ENCODE measurements around the gene BEST4.
"Not testable (repeated sequence)": the region's sequence is repeated elsewhere in the genome, so short reads cannot be mapped to it uniquely, and the experiment has no call there.

Gene BEST4

GRCh38 chr1:44819608-44820327, 31.8 kb upstream of the BEST4 start:
- DNase-seq (ENCODE audit: low read depth in 3 of 3, low spot score in 1 of 3), result peak in 2 of 3 donors; percentile 65 to 67

- DNase-seq (ENCODE audit: low read depth in 3 of 3, low spot score in 1 of 3), result no peak
These were observed 31.2 kb upstream of the BEST4 start for GRCh38 chr1:44819196-44819607.

GRCh38 chr1:44817771-44818495, 30.0 kb upstream of the BEST4 start:
- DNase-seq (ENCODE audit: low read depth in 3 of 3, low spot score in 1 of 3), result no peak

GRCh38 chr1:44817307-44817706, 29.3 kb upstream of the BEST4 start:
- DNase-seq (ENCODE audit: low read depth in 3 of 3, low spot score in 1 of 3), result no peak

- not testable (repeated sequence) for DNase-seq (ENCODE audit: low read depth in 3 of 3, low spot score in 1 of 3)
These were observed 28.0 kb upstream of the BEST4 start for GRCh38 chr1:44815926-44816325.

GRCh38 chr1:44812822-44813543, 25.0 kb upstream of the BEST4 start:
- DNase-seq (ENCODE audit: low read depth in 3 of 3, low spot score in 1 of 3), result no peak

GRCh38 chr1:44811234-44811633, 23.3 kb upstream of the BEST4 start:
- DNase-seq (ENCODE audit: low read depth in 3 of 3, low spot score in 1 of 3), result no peak

GRCh38 chr1:44810762-44811105, 22.8 kb upstream of the BEST4 start:
- DNase-seq (ENCODE audit: low read depth in 3 of 3, low spot score in 1 of 3), result not testable (repeated sequence)

- no peak for DNase-seq (ENCODE audit: low read depth in 3 of 3, low spot score in 1 of 3)
These were observed 22.3 kb upstream of the BEST4 start for GRCh38 chr1:44810101-44810761.

GRCh38 chr1:44808938-44809917, 21.3 kb upstream of the BEST4 start:
- DNase-seq (ENCODE audit: low read depth in 3 of 3, low spot score in 1 of 3), result peak; percentile 66 to 80 (median 76)

GRCh38 chr1:44808063-44808937, 20.3 kb upstream of the BEST4 start, which contains the start of gene BTBD19:
Gene BTBD19 (plus strand): TSS chr1:44808523. CDS start chr1:44808821, 298 bp downstream.
- peak in 1 of 3 donors; percentile 68 for DNase-seq (ENCODE audit: low read depth in 3 of 3, low spot score in 1 of 3)

GRCh38 chr1:44807364-44808062, 19.5 kb upstream of the BEST4 start:
- DNase-seq (ENCODE audit: low read depth in 3 of 3, low spot score in 1 of 3), result peak; percentile 68 to 87 (median 82)

GRCh38 chr1:44806704-44807363, 18.9 kb upstream of the BEST4 start, which contains the start of gene DYNLT4:
Gene DYNLT4 (minus strand): TSS chr1:44807351. CDS start chr1:44806668, 683 bp downstream.
- no peak for DNase-seq (ENCODE audit: low read depth in 3 of 3, low spot score in 1 of 3)

GRCh38 chr1:44806025-44806703, 18.2 kb upstream of the BEST4 start:
- DNase-seq (ENCODE audit: low read depth in 3 of 3, low spot score in 1 of 3), result no peak

- DNase-seq (ENCODE audit: low read depth in 3 of 3, low spot score in 1 of 3), result no peak
These were observed 17.5 kb upstream of the BEST4 start for GRCh38 chr1:44805311-44806024.

GRCh38 chr1:44803312-44804095, 15.5 kb upstream of the BEST4 start:
- DNase-seq (ENCODE audit: low read depth in 3 of 3, low spot score in 1 of 3), result no peak
